A549 treated with dexamethasone at 1 μM for 4 hours (cell line): Measurements from ENCODE around the gene OR8D1. TPM values are rescaled to one million over a fixed set of nuclear protein-coding genes. Genes with fewer than 3 reads are reported as not detected.

Experiments used
- total RNA-seq: library from RNA; stranded (reverse); fragments of 200-300 nt; extraction: Qiagen RNA extraction; gene quantifications from 5 replicates; pipeline ENCODE4 v1.2.3, GENCODE V29; 2022

OR8D1 gene
- not detected in 5 replicates for total RNA-seq

GRCh38 chr11:124313849-124314248, at the start of gene OR8D1:
TSS of gene OR8D1 (minus strand) at chr11:124313949. CDS start at chr11:124310766, 3,183 bp downstream.

GRCh38 chr11:124320097-124320496, 6.3 kb upstream of the OR8D1 start, which contains the start of gene OR8D2:
TSS of gene OR8D2 (minus strand) at chr11:124320197. CDS start at chr11:124320197, 0 bp downstream.

GRCh38 chr11:124256076-124256475, 57.7 kb downstream of the OR8D1 start, which contains the start of gene OR8G5:
TSS of gene OR8G5 (plus strand) at chr11:124256376. CDS start at chr11:124264932, 8,556 bp downstream.

Other genes with a start within 250 kb of the OR8D1 start
- gene VWA5A, start 198.5 kb downstream of the OR8D1 start, total RNA-seq: 0.13 to 0.24 TPM (median 0.18 TPM) in 5 replicates
- not detected in 5 replicates for gene OR10D3, start 130.6 kb downstream of the OR8D1 start, total RNA-seq
- gene OR8G1, start 72.9 kb downstream of the OR8D1 start, total RNA-seq: not detected in 5 replicates
- gene OR8G5, start 57.6 kb downstream of the OR8D1 start, total RNA-seq: not detected in 5 replicates
- not detected in 5 replicates for gene OR8D2, start 6.2 kb upstream of the OR8D1 start, total RNA-seq
- not detected in 5 replicates for gene OR8B2, start 70.5 kb upstream of the OR8D1 start, total RNA-seq
- gene OR8B3, start 85.1 kb upstream of the OR8D1 start, total RNA-seq: not detected in 5 replicates
- not detected in 5 replicates for gene OR8B4, start 110.9 kb upstream of the OR8D1 start, total RNA-seq
- gene OR8B8, start 131.7 kb upstream of the OR8D1 start, total RNA-seq: not detected in 5 replicates
- gene OR8B12, start 229.7 kb upstream of the OR8D1 start, total RNA-seq: not detected in 5 replicates